DMS114 treated with DMSO at 0.1 percent for 48 hours (cell line): ENCODE measurements around the gene PTPRQ.
"Not testable (repeated sequence)": the region's sequence is repeated elsewhere in the genome, so short reads cannot be mapped to it uniquely, and the experiment has no call there.

Experiments
- DNase-seq: peaks from one replicate; lab custom pipeline; 2025; ENCODE audit not compliant: unreplicated experiment; lab: John Stamatoyannopoulos, UW

Gene PTPRQ

DNA sequence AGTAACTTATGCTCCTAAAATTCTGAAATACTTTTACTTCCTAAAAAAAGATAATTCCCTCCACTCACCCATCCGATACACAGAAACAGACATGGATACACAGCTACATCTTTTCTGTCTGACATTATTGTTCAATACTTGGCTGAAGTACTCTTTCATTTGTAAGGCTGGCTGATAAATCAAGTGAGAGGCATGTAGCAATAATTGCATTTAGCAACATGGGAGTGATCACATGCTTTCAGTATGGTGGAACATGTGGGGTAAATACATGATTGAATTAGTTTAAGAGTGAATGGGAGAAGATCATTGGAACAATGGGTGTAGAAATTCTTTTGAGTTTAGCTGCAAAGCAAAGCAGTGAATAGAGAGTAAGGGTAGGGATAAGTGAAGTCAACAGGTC, 25.6 kb downstream of the PTPRQ start:
- no peak for DNase-seq

DNA sequence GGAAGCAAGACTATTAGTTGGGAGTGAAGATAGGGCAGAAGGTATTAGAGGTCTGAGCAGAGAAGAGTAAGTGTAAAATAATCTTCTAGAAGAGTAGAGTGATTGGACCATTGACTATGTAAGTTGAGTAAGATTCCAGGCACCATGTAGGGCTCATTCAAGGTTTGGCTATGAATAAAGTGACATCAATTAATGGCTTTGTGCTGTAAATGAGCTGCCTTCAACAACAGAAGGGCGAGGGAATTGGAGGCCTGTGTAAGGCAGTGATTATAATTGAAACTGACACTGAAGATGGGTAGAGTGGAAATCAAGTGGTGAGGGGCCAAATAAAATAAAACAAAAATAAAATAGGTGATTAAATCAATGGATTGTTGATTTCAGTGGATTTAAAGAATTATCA, 26.4 kb downstream of the PTPRQ start:
- DNase-seq, result no peak

DNA sequence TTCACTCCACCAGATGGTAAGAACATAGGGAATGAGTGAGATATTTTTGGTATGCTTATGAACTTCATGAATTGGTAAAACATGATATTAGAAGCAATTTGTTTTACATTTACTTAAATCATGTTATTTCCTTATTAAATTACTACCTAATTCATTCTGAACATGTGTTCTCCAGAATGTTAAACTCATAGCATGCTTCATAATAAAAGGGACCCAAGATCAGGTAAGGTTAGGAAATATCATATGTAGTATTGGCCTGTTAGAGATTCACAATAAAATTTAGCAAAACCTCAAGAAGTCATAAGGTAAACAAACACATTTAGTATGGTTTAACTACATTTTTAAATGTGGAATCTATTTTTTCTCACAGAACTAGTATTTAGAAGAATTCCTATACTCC, 28.2 kb downstream of the PTPRQ start:
- DNase-seq, result no peak

DNA sequence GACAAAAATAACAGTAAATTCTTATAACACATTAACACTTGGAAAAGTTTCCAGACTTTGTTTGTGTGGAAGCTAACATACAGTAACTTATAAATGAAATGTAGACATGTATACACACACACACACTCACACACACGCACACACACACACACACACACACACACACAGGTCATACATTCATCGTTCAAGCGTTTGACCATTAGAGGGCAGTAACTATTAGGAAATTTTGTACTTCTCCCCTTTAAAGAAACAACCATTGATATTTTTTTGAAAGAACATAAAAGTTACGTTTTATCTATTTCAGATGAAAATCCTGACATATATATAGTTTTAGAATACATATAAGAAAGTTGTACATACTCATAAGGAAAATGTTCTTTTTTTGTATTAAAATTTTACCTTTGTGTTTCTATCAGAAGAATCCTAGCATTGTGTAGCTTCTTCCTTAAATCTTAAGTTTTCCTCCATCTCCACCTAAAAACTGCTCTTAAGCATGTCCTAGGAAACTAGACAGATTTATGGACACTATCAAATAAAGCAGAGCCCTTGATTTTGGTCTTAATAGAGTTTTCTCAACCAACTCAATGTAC, 29.0 kb downstream of the PTPRQ start:
- peak; percentile 44 for DNase-seq

DNA sequence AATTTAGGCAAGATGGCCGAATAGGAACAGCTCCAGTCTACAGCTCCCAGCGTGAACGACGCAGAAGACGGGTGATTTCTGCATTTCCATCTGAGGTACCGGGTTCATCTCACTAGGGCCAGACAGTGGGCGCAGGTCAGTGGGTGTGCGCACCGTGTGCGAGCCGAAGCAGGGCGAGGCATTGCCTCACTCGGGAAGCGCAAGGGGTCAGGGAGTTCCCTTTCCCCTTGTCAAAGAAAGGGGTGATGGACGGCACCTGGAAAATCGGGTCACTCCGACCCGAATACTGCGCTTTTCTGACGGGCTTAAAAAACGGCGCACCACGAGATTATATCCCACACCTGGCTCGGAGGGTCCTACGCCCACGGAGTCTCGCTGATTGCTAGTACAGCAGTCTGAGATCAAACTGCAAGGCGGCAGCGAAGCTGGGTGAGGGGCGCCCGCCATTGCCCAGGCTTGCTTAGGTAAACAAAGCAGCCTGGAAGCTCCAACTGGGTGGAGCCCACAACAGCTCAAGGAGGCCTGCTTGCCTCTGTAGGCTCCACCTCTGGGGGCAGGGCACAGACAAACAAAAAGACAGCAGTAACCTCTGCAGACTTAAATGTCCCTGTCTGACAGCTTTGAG, 33.6 kb downstream of the PTPRQ start:
- not testable (repeated sequence) for DNase-seq

DNA sequence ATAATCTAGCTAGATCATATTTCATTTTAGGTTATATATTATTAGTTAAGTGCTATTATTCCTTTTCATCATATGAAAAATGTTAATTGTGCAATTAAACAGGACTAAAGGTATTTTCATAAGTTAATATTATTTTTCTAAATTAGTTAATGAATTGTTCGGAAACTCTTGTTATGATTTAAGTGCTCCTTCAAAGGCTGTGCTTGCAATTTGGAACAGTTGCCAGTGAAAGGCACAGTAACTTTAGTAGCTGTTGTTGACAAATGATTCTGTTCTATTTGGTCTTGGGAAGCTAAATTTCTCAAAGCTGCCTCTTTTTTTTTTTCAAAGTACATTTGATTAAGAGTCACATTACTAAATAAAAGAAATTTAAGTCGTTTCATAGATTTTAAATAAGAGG, 40.7 kb downstream of the PTPRQ start:
- no peak for DNase-seq

DNA sequence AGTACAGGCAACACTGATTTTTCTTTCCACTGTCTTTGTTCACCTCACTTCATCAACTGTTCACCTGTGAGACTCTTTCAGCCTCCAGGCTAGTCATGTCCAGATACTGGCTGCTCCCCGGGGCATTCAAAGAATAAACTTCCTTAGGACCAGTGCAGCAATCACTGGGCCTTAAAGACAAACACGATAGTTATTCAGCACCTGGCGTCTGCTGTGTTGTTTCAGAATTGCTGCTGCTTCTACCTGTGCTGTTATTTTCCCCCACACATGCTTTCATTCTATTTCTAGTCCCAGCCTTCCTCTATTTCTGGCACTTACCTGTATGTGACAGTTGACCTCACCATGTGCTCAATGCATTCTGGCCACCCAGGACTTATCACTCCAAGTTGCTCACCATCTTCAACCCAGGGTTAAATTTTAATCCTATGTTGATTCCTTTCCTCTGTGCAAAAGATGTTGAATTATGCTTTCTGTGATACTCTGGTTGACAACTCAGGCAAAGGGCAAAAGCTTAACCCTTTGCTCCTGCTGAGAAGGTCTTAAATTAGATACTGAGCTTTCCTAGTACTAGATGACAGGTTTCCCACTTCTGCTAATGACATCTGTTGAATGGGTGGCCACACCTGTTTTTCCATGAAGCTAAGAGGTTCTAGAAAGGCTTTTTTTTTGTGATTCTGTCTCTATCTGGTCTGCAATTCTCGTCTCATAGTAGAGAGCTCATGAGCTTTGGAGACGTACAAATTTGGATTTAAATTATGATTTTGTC, 41.4 kb downstream of the PTPRQ start:
- DNase-seq, result no peak

DNA sequence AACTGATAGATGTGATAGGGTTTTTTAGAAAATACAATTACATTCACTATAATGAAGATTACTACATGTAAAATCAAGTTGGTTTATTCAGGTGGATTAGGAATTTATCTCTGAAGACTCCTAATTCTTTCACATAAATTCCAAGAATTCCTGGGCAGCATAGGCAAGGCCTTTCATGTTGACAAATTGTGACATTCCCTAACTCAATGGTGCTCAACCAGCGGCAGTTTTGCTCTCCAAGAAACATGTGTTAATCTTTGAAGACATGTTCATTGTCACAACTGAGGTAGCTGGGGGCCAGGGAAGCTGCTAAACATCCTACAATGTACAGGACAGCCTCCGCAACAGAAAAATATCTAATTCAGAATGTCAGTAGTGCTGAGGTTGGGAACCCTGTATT, 46.3 kb downstream of the PTPRQ start:
- no peak for DNase-seq

DNA sequence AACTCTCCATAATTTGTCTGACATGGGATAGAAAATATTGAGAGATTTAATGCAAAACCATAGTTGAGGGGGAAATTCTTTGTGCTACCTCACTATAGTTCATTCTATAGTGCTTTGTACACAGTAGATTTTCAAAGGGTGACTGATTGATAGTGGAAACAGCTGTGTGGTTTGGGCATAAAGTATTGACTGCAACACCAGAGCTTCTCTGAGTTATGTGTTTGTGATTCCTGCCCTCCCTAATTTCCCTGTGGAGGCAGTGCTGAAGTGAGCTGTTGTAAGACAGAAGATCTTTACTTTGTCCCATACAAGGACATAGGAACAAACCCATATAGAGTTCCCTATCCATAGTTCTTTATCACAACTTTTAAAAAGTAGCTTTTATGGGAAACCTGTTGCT, 47.1 kb downstream of the PTPRQ start:
- DNase-seq, result no peak

DNA sequence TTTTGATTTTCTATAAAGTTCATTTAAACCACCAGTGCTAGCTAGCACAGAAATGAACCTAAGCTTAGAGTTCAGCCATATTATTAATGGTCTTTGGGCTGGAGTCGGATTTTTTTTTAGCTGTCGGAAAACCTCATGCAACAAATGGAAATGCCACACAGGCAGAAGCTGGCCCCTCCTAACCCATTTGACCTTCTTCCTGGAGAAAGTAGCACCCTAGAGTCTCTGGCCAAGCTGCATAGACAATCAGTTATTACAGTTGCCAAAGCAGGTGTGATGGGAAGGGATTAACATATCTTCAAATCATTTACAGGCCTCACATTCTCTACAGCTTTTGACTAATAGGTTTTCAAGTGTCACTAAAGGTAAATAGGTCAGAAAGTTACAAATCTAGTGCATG, 49.4 kb downstream of the PTPRQ start:
- DNase-seq, result no peak

DNA sequence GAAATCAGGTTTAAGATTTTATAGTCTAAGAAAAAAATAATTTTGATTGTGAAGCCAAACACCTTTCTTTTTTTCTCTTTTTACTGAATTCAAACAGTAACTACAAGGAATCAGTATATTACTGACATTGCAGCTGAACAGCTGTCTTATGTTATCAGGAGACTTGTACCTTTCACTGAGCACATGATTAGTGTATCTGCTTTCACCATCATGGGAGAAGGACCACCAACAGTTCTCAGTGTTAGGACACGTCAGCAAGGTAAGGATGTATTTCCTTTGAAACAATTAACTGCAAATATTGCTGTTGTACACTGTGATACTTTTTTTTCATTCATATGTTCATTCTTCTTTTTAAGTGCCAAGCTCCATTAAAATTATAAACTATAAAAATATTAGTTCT, 50.8 kb downstream of the PTPRQ start:
- DNase-seq, result no peak

DNA sequence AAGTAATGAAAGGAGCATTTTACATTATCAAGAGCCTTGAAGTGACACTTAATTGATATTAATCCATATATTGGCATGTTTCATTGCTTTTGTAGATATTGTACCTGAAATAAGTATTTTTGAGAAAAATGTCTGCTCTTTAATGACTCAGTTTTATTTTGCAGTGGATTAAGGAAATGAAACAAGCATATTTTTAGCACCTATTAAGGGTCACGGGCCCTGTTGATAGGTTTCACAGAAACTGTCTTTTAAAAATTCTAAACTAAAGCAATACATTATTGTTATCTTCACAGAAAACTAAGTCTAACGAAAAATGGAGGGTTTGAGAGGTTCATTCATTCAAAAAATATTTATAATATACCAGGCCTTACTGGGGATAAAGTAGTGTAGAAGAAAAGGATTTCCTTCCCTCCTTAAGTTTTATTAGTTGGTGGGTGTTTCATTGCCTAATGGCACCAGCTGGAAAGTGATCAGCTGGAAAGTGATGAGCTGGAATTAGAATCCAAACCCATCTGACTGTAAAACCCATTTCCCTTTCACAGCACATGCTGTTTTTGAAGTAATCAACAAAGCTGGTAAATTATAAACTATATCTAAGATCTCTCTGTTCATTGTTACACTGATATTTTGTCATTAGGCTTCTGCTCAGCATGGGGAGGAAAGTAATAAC, 54.2 kb downstream of the PTPRQ start:
- no peak for DNase-seq

DNA sequence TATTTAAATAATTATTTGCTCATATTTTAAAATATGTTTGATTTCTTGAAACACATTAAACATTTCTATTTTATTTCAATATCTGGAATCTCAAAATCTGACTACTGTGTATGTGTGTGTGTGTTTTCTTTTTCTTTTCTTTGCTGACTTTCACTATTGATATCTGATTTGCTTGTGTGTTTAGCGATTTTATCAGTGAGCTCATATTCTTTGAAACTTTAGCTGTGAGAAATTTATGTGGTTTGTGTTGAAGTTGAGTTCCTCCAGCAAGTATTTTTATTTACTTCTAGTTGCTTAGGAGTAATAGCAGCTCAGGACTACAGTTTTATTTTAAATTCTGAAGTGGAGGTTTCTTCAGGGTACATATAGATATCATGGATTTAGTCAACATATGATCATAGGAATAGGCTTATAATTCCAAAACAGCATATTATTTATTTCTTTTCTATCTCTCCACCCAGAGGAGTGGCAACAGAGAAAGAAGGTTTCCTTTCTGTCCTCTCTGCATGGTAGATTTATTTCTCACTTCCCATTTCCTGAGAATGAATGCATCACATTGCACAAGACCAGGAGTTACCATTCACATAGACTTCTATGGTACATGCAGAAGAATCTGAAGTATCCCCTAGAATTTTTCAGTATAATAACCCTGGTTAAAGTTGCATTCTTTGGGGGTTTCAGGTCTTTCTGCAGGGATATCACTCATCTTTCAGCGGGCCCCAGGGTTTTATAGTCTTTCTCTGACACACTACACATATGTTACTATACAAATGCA, 60.5 kb downstream of the PTPRQ start:
- no peak for DNase-seq

DNA sequence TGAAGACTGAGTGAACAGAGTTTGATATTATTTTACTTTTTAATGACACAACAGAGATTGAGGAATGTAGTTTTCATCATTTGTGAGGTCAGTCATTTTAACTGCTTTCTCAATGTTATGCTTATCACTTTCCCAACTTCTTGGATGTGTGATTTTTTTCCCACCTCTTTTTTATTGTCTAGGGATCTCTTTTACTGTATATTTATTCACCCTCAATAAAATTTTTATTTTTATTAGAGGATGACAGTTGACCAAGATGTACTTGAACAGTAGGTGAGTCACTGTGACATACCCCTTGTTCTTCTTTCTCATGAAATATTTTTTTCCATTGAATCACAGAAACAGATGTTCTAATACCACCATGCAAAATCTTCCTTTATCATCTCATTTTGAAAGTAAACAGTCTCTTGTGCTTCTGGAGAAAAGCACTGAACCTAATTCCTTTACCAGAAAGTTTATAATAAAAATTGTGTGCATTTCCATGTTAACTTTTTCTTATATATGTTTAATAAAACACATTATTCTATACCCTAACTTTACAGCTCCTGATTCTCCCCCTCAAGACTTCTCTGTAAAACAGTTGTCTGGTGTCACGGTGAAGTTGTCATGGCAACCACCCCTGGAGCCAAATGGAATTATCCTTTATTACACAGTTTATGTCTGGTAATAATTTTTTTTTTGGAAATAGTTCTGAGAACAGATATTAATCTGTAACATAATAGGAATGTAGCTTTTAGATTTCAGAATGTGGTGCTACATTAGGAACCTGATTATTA, 65.9 kb downstream of the PTPRQ start:
- DNase-seq, result no peak

DNA sequence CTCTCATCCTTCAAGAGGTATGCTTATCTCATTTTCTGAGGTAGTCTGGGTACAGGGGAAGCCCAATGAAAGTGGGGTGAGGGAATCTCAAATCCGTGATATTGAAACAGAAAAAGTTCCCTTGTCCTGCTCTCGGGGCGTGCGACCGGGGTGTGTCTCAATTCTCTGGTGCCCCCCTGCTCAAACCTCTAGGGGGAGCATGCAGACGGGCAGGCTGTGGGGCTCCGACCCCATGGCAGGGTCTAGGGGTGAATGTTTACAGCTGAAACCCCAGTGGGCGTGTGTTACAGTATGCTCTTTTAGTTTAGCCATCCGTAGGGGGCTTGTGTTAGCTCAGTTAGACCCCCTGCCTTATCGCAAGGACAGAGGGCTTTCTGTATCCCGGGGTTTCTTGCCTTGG, 68.7 kb downstream of the PTPRQ start:
- DNase-seq, result no peak

DNA sequence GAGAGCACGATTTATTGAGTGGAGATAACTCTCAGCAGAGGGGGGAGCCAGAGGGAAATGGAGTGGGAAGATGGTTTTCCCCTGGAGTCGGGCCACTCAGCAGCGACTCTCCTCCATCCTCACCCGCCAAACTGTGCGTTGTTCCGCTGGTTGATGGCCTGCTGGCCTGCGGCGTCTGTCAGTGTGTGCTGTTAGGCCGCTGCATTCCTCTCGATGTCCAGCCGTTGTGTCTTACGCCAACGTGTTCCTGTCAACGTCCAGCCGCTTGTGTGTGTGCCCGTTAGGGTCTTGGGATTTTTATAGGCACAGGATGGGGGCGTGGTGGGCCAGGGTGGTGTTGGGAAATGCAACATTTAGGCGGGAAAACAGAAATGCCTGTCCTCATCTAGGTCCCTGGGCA, 69.2 kb downstream of the PTPRQ start:
- no peak for DNase-seq

DNA sequence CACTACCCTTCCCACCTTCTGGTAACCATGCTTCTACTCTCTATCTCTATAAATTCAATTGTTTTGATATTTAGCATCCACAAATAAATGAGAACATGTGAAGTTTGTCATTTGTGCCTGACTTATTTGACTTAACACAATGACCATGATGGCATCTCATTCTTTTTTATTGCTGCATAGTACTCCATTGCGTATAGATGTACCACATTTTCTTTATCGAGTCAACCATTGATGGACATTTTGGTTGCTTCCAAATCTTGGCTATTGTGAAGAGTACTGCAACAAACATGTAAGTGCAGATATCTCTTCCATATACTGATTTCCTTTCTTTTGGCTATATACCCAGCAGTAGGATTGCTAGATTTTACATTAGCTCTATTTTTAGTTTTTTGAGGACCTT, 73.6 kb downstream of the PTPRQ start:
- DNase-seq, result no peak

DNA sequence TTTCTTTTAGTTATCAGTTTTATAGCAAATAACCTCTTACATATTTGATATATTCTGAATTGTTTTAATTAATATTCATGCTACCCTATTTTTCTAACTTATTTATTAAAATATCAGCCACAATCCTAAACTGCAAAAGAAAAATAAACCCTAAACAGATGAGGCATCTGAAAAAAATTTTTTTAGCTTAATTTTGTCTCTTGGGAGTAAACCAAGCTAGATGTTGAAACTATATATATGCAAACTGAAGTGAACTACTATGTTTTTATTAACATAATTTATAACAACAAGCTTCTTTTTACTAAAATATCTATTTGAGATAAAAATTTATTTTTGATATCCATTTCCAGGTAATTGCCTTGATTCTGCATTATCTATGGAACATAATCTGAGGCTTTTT, 87.6 kb downstream of the PTPRQ start:
- no peak for DNase-seq

DNA sequence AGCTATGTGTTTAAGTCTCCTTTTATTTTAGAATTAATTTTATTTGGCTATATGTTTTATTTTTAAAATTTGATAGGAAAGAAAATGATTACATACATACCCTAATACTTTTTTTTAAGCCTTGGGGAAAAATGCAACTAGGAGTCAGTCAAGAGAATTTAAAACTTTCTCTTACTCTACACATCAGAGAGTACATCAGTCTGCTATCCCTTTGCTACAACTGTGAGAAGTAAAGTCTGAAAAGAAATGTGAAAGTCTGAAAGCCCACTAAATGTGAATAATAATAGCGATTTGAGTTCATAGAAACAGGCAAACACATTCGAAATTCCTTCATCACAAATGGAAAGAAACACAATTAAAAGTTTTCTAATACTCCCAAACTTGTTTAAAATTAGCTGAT, 95.0 kb downstream of the PTPRQ start:
- DNase-seq, result no peak

DNA sequence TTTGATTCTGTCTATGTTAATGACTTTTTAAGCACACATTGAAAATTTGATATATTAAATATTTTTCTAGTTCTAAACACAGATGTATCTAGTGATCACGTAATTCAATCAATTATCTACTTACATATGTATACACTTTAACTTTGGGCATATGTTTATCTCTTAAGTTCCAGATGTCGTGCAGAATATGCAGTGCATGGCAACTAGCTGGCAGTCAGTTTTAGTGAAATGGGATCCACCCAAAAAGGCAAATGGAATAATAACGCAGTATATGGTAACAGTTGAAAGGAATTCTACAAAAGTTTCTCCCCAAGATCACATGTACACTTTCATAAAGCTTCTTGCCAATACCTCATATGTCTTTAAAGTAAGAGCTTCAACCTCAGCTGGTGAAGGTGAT, 105.3 kb downstream of the PTPRQ start:
- DNase-seq, result no peak

DNA sequence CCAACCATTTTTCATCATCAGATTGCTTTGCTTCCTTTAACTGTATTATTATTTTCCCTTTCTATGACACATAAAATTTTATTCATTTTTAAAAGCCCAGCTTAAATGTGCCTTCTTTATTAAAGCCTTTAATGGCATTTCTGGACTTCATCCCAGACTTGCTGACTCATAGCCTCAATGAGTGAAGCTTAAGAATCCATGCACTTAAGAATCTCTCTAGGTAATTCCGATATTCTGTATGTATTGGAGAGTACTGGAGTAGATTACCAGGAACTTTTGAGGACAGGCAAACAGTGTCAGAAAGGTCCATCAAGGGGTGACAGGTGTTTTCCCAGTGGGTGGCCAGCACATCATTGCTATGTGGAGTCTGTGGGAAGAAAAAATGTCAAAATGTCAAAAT, 107.9 kb downstream of the PTPRQ start:
- no peak for DNase-seq
